HG03354 (cell line): Measurements from ENCODE around the gene MTMR11.
"Not testable (repeated sequence)": the region's sequence is repeated elsewhere in the genome, so short reads cannot be mapped to it uniquely, and the experiment has no call there.

ENCODE experiments used
- ATAC-seq: cut with Tn5 transposase; IDR thresholded peaks from one replicate; pipeline ENCODE4 v1.9.1; 2021; ENCODE audit warnings: mild to moderate bottlenecking; ENCODE audit not compliant: unreplicated experiment, poor library complexity, severe bottlenecking

Gene MTMR11

DNA sequence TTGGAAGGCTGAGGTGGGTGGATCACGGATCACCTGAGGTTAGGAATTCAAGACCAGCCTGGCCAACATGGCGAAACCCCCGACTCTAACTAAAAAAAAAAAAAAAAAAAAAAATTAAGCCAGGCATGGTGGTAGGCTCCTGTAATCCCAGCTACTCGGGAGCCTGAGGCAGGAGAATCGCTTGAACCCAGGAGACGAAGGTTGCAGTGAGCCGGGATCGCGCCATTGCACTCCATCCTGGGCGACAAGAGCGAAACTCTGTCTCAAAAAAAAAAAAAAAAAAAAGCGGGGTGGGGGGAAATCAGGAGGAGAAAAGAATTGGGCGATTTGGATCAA lies 2.0 kb upstream of the MTMR11 start:
- not testable (repeated sequence) for ATAC-seq

DNA sequence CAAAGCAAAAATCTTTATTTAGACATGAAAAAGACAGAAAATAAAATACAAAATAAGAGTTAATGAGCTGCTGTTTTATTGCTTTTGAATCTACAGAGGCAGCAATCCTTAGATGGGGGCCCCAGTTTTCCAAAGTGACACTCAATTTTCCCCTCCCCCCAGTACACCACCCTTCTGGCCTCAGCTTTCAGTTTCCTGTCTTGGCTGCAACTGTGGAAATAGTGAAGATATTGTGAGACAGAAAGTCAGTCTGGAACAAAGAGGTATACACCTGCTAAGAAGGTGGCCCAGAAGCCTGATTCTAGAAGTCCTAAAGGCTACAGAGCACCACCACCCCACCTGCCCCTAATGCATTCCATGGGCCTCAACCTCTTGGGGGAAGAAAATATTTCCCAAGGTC lies 1.1 kb upstream of the MTMR11 start:
- ATAC-seq, result no peak

DNA sequence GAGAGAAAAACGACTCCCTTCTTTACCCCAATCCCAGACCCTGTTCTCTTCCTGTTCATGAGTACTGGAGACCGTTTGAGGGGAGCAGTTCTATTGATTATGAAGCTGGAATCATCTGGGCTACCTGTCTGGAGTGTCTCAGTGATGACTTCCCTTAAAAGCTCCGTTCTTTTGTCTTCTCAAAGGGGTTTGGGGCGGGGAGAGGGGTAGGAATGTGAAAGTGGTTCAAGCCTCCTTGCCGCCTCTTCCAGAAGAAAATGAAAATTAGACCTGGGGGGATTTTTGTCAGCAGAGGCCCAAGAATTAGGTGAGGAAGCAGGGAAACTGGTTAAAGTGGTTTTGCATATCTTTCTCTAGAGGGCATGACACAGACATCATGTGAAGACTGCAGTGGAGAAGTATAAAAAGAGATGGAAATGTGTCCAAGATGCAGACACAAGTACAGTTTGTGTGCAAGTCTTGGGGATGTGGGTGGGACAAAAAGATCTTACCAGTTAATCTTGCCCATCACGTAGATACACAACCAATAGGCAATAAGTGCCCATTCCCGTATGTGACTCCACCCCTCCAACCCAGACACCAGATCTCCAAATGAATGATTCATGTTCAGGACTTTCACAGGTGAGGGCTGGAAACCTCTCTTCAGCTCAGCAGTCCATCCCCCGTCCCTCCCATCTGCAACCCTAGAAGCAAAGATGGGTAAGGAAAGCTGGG lies 470 bp upstream of the MTMR11 start:
- no peak for ATAC-seq

DNA sequence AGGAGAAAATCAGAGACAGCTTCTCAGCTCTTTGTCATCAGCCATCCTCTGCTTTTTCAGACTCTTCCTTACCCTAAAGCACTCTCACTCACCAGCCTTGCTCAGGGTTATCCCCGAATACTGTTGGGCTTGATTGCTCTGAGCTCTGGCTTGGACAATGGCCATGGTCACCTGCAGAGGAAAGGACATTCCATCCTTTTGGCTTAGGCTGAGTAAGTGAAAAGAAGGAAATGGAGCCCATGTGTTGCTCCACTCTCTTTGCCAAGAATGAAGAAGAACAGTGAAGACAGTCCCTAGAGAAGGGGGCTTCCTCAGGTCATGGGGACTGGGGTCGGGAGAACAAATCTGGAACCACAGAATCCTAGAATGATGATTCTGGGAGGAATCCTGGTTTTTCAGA lies 2.3 kb downstream of the MTMR11 start:
- ATAC-seq, result no peak

DNA sequence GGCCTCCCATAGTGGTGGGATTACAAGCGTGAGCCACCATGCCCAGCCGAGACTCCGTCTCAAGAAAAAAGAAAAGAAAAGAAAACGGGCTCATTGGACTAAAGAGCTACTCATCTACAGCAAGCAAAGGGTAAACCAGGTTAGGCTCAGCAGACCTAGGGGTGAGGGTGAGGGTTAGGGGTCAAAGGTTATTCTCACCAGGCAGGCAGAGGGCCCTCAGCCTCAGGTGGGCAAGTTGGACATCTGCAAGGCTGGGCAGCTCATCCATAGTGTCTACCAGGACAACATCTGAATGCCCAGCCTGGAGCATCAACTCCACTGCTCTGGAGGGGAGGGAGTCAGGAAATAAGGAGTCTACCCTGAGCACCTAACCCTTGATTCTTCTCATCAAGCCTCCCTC lies 3.5 kb downstream of the MTMR11 start:
- ATAC-seq, result no peak

DNA sequence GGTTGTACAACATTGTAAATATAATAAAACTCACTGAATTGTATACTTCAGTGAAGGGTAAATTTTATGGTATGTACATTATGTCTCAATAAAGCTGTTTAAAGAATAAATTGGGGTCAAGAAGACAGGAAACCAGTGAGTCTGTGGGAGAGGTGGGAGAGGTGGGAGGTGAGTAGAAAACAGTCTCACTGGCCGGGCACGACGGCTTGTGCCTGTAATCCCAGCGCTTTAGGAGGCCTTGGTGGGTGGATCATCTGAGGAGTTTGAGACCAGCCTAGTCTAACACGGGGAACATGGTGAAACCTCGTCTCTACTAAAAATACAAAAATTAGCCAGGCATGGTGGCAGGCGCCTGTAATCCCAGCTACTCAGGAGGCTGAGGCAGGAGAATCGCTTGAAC lies 4.2 kb downstream of the MTMR11 start:
- no peak for ATAC-seq

DNA sequence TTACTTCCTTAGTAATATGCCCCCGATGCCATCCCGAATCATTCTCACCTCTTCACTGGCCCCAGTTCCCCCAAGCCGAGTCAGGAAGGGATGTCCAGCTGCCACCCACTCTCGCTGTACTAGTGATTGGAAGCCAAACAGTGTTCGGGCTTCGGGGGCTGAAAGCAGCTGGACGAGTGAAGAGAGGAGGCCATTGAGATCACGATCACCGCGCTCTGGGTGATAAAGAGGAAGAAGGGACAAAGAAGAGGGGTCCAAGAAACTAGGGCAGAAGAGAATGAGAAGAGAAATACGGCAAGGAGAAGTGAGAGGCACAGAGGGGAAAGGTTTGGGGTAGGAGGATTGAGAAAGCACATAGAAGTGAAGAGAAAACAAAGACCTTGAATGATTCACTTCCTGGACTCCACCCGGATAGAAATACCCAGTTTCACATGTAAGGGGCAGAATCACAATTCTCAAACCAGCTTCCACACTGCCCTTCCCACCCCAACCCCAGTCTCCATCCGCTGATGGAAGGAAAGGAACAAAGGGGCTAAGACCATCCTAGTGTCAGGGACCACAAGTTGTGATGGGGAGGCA lies 5.4 kb downstream of the MTMR11 start:
- no peak for ATAC-seq

DNA sequence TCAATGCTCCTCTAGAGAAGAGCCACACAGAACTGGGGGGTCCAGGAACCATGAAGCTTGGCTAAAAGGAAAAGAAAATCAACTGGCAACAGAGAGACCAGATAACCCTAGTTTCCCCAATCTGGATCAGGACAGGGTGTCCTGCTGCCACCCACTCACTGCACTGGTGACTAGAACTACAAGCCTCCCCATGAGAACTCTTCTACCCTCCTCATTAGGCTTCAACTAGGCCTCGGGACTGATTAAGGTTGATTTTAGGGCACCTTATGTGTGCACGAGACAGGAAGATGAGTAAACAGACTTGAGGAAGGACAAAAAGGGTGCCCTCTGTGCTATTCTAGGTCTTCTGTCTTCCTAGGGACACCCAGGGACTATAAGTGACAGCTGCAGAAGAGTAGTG lies 6.8 kb downstream of the MTMR11 start:
- no peak for ATAC-seq

DNA sequence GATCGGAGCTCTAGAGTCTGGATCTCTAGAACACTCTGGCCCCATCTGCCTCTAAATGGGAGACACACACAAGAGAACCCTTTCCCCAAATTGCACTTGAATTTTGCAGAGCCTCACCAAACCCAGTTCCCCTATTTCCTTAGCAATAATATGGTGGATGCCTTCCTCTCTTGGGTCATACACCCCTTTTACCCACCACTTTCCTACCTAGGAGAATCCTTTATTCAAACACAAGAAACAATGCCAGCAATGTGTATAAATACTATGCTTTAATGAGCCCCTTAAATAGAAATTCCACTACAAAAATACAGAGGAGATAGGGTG lies 8.3 kb downstream of the MTMR11 start:
- ATAC-seq, result no peak

DNA sequence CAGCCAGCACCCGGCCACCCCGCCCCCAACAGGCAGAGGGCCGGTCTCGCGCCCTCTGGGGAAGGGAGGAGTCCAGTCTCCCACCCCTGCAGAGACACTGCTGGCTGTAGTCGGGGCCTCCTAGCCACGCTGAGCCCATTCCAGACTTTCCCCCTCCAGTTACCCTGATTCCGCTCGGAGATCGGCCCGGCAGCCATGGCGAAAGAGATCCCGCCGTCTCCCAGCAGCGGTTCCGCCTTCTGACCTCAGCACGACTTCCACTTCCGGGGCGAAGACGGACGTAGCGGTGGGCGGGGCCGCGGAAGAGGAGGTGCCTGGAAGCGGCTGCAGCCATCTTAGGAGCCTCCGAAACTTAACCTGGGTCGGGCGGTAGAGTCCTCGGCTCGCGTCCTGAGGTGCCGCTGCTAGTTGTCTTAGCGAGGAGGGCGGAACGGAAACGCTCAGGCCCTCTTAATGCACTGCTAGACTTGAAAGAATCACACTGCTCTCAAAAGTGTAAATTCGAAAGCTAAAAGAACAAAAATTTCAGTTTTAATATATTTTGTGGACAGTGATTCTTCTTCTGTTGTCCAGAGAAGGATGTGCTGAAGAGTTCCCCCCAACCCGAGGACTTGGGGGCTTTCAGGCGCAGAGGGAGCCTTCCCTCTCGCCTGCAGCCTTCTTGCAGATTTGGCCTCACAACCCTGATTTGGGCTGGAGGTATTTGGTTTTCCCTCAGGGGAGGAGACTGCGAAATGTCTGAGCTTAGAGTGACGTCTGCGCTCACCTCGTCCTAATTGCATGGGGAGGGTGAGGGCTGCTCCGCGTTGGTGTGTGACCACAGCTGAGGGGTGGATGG lies 8.9 kb downstream of the MTMR11 start, which contains the start of gene SF3B4:
TSS of gene SF3B4 (minus strand) at position 241 of the 838 bp plus-strand sequence. CDS start at position 197, 44 bp downstream.
- ATAC-seq, result peak; percentile 96

DNA sequence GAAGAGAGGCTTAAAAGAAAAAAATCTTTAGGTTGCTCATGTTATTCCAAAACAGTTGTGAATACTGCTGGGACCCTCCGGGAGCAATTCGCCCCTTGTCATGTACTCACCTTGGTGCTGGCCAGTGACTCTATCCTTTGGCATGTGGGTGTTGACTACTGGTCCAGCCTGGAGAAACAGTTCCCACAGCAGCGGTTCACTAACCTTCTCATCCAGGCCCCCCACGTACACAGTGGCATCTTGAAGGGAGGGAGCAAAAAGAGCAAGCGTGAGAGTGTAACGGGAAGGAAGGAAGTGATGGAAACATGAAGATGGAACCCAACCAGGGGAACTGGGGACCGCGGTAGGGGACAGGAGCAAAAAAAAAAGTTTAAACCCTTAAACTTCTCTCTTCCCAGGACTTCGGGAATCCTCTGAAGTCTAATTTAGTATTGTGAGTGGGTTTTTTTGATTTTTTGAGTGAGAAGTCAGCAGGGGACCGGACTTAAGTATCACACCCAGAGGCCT lies 9.6 kb downstream of the MTMR11 start:
- ATAC-seq, result no peak

DNA sequence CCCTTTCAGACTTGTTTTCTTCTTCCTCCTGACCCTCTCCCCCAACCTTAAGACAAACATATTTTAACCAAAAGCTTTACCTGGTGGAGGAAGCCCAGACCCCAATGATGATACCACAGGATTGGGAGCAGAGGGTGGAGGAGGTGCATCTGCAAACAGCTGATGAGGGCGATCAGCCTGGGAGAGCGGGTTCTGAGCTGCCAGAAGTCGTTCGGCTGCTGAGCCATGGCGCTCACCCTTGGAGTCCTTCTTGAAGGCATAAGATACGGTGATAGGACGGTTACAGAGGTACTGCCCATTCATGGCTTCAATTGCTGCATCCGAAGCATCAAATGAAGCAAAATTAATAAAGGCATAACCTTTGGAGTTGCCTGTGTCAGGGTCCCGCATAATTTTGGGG lies 10.4 kb downstream of the MTMR11 start:
- no peak for ATAC-seq

DNA sequence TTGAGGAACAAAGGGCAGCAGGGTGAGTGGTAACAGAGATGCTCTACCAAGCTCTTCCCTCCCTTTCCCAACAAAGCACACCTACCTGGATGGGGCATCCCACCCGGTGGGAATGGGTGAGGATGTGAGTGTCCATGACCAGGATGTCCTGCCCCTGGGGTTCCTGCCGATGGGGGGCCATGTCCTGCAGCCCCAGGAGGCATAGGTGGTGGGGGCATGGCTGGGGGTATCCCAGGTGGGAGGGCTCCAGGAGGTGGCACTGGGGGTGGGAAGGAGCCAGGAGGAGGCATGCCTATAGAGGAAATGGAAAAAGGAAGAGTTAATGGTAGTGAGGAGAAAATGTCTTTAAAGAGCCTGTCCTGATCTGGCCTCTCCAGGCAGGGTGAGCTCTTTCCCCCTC lies 10.9 kb downstream of the MTMR11 start:
- no peak for ATAC-seq

DNA sequence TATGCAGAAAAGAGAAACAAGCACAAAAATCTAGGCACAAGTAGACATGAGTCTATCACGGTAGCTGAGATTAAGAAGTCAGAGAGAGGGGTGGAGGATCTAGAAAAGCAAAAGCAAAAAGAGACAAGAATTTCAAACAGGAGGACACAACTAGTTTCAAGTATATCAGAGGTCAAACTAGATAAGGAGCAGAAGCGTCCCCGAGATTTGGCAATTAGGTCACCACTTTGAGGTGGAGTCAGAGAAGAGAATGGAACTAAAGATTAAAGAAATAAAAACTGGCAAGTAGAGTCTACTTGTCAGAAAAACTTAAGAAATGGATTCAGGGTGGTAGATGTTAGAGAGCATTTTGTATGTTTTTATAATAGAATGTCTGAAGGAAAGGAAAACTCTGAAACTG lies 11.3 kb downstream of the MTMR11 start:
- ATAC-seq, result no peak

DNA sequence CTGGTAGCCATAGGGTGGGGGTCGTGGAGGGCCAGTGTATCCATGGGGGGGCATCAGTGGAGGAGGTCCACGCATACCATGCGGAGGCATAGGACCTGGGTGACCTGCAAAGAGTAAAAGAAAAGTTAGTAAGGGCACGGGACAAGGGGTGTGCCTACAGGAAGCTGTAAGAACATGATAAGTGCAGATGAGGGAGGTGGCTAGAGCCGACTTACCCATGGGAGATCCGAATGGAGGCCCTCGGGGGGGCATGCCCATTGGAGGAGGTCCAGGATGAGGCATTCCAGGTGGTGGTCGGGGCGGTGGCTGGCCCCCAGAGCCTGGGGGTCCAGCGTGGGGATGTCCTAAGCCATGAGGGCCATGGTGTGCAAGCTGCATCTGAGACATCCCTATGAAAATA lies 13.1 kb downstream of the MTMR11 start:
- no peak for ATAC-seq

DNA sequence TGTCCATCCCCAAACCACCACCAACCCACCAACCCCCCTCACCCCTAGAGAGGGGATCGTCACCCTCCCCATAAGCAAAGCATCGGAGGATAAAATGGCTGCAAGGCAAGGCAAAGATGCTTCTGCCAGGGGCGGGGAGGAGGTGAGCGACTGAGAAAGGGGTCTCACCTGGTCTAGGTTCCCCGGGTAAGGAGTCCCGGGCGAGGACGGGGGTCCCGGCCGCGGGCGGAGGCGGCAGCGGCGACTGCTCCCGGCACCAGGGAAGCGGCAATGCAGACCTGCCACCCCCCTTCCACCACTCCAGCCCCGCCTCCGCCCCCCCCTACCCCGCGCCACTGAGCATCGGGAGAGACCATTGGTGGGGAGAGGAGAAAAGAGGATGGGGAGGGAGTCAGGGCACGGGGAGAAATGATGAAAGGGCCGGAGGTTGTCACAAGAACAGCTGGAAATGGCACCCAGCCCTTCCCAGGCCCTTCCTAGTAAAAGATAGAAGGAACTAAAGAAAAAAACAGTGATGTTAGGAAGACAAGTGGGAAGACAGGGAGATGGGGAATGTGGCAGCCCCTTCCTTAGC lies 19.0 kb downstream of the MTMR11 start, which contains the start of gene SV2A:
TSS of gene SV2A (minus strand) at position 274 of the 574 bp plus-strand sequence. CDS start 4,004 bp downstream, outside the sequence.
- no peak for ATAC-seq

DNA sequence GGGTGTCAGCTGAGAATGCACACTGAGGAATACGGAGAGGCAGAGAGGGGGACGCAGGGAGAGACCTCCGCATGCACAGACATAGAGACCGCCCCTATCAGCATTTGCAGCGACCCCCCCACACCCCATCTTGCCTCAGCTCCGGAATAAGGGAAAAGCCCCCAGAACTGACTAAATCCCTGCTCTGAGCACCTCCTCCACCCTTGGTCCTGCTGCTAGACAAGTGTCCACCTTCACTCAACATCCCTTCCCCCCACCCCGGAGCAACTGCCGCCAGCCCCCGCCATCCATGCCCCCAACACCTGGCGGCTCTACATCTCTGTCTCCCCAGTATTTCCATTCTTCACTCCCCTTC lies 19.8 kb downstream of the MTMR11 start:
- no peak for ATAC-seq

DNA sequence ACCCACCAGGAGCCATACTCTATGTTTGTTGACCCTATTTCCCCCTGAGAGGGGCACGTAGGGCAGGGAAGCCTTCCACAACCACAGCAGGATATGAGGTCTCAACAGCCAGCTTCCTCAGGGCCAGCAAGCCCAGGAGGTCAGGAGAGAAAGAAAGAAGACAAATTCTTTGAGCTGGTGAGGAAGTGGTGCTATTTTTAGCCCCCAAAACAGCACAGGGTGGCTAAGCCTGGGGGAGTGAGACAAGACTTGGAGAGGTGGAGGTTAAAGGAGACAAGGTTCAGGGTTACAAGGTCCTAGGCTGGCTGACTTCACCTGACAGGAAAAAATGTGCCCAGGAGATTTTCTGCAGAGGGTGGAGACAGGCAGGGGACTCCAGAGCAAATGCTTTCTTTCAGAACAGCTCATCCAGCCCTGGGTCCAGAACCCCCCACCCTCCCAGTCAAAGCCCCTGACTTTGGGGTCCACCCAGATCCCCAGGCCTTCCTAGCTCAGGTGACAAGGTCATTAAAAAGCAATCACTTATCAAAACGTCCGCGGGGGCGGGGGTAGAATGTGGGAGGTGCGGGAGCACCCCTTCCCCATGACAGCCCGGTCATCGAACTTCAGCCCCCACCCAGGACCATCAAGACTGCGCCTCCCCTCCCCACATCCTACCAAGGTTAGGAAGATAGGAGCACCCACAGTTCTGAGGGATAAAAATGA lies 20.3 kb downstream of the MTMR11 start:
- ATAC-seq, result no peak

DNA sequence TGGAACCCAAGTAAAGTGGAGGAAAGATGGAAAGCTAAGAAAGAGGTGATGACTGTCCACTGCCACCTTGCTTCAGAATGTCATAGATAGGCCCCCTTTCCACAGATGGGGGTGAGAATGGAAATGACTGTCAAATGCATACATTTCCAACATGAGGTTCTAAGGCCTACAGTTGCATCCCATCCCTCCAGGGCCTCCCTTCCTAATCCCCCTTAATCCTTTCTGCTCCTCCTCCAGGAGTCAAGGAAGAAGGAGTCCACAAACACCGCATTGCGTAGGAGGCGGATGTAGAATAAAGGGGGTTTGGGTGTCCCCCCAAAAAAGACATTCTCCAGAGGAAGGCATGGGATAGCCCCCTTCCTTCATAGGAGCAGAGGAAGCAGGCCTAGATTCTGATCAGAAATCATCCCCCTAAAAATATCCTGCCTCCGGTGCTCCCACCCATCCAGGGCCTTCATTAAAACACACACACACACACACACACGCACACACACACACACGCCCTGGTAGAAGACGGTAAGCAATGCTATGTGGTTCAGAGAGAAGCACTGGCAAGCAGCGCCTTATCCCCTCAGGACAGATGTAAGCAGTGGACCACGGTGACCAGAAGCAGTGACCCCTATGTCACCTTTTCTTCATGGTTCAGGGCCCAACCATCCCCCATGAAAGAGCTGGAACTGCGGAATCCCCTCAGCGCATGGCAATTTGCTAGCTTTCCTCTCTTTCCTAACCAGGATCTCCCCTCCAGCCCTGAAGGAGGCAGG lies 21.1 kb downstream of the MTMR11 start:
- ATAC-seq, result no peak
